Measurements from ENCODE around the gene IRGC. TPM values are rescaled to one million over a fixed set of nuclear protein-coding genes. Genes with fewer than 3 reads are reported as not detected.

Gene IRGC
- total RNA-seq, 4 donors from 2014 or later: not detected

- no peak overlapping the region for H3K4me3 ChIP-seq (ENCODE audit: low read depth, poor library complexity, severe bottlenecking)
- no peak for DNase-seq (ENCODE audit: low spot score in 2 of 2)
- TF ChIP-seq CTCF (IDR thresholded peaks at IDR 0.05): no peak
- no peak for TF ChIP-seq POLR2A (IDR thresholded peaks at IDR 0.05)
- 46 to 56% methylated on average over 15 of the region's 15 CpGs for WGBS, 2 donors
- intact Hi-C loops (cut with DNase I; ENCODE audit: low total_unique reads): no loop called here
Observed at GRCh38 chr19:43726736-43727592, 11.1 kb downstream of the IRGC start.

GRCh38 chr19:43727593-43727853 is 11.6 kb downstream of the IRGC start:
- 70 to 79% methylated on average over 4 of the region's 4 CpGs for WGBS, 2 donors
- intact Hi-C loops (cut with DNase I; ENCODE audit: low total_unique reads): no loop called here
- H3K4me3 ChIP-seq (ENCODE audit: low read depth, poor library complexity, severe bottlenecking): no peak overlapping the region
- TF ChIP-seq POLR2A (IDR thresholded peaks at IDR 0.05) (no peak), CTCF (IDR thresholded peaks at IDR 0.05) (no peak)
- no peak for DNase-seq (ENCODE audit: low spot score in 2 of 2)

GRCh38 chr19:43729919-43730318 is 14.0 kb downstream of the IRGC start:
- TF ChIP-seq CTCF (IDR thresholded peaks at IDR 0.05) (no peak), POLR2A (IDR thresholded peaks at IDR 0.05) (no peak)
- intact Hi-C loops (cut with DNase I; ENCODE audit: low total_unique reads): no loop called here
- WGBS, 2 donors: 88 to 90% methylated on average over 5 of the region's 5 CpGs
- no peak overlapping the region for H3K4me3 ChIP-seq (ENCODE audit: low read depth, poor library complexity, severe bottlenecking)
- no peak for DNase-seq (ENCODE audit: low spot score in 2 of 2)

GRCh38 chr19:43731346-43731745 is 15.5 kb downstream of the IRGC start:
- DNase-seq (ENCODE audit: low spot score in 2 of 2): no peak
- WGBS, 2 donors: 89% methylated on average over 12 to 14 of the region's 14 CpGs
- TF ChIP-seq POLR2A (IDR thresholded peaks at IDR 0.05) (no peak), CTCF (IDR thresholded peaks at IDR 0.05) (no peak)
- intact Hi-C loops (cut with DNase I; ENCODE audit: low total_unique reads): no loop called here
- no peak overlapping the region for H3K4me3 ChIP-seq (ENCODE audit: low read depth, poor library complexity, severe bottlenecking)

- TF ChIP-seq POLR2A (IDR thresholded peaks at IDR 0.05) (no peak), CTCF (IDR thresholded peaks at IDR 0.05) (no peak)
- H3K4me3 ChIP-seq (ENCODE audit: low read depth, poor library complexity, severe bottlenecking): no peak overlapping the region
- intact Hi-C loops (cut with DNase I; ENCODE audit: low total_unique reads): no loop called here
- no peak for DNase-seq (ENCODE audit: low spot score in 2 of 2)
- 83 to 90% methylated on average over 1 of the region's 1 CpG for WGBS, 2 donors
Observed at GRCh38 chr19:43731846-43732245, 16.0 kb downstream of the IRGC start.

GRCh38 chr19:43735013-43735412 is 19.1 kb downstream of the IRGC start:
- no peak for DNase-seq (ENCODE audit: low spot score in 2 of 2)
- WGBS, 2 donors: 96 to 97% methylated on average over 6 of the region's 6 CpGs
- intact Hi-C loops (cut with DNase I; ENCODE audit: low total_unique reads): no loop called here
- H3K4me3 ChIP-seq (ENCODE audit: low read depth, poor library complexity, severe bottlenecking): no peak overlapping the region
- no peak for TF ChIP-seq POLR2A (IDR thresholded peaks at IDR 0.05)
- no peak for TF ChIP-seq CTCF (IDR thresholded peaks at IDR 0.05)
